Measurements from ENCODE around the gene AACS.
A peak's percentile ranks its signal among the peaks of the same experiment; 100 is the strongest.
"Not testable (repeated sequence)": the region's sequence is repeated elsewhere in the genome, so short reads cannot be mapped to it uniquely, and the experiment has no call there.

AACS gene

GRCh38 chr12:125061229-125061628, 4.0 kb upstream of the AACS start:
- DNase-seq, result no peak

DNA sequence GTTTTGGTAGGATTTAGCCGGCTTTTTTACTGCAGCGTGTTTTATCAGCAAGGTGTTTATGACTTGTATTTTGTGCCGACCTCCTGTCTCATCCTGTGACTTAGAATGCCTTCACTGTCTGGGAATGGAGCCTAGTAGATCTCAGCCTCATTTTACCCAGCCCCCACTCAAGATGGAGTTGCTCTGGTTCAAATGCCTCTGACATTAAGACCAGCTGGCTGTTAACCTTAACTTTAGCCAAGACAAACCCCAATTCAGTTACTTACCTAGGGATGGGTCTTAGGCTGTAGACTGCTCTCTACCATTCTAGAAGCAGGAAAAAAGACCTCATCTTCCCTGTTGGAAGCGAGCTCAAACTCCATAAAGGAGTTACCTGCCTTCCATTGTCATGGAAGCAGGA, 1.7 kb upstream of the AACS start:
- DNase-seq, result not testable (repeated sequence)

DNA sequence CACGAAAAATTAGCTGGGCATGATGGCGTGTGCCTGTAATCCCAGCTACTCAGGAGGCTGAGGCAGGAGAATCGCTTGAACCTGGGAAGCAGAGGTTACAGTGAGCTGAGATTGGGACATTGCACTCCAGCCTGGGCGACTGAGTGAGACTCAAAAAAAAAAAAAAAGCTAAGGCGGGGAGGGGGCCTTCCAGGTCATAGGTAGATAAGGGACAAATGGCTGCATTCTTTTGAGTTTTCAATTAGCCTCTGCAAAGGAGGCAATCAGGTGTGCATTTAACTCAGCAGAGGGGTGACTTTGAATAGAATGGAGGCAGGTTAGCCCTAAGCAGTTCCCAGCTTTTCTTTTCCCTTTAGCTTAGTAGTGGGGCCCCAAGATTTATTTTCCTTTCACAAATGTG, 743 bp upstream of the AACS start:
- peak; percentile 32 for DNase-seq

DNA sequence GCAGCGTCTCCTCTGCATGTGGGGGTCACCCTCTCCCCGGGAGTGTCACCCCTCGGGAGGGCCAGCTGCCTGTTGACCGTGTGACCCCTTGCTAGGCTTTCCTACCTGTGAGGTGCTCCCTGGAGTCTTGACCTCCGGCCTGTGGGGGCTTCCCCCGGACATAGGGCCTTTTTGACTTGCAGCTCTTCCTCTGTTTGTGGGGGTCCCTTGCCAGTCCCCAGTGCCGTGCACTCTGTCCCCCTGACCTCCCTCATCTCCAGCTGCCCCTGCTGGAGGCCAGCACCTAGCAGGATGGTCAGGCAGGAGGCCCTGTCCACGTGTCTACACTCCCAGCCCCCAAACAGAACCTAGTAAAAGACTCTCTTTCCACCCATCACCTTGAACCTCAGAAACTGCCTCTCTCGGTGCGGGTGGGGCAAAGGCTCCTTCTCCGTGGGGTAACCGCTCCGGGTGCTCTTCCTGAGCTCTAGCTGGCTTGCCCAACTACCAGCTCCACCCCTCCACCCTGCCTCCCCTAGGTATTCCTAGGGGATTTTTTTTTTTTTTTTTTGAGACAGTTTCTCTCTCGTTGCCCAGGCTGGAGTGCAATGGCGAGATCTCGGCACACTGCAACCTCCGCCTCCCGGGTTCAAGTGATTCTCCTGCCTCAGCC, 810 bp downstream of the AACS start:
- DNase-seq, result no peak

DNA sequence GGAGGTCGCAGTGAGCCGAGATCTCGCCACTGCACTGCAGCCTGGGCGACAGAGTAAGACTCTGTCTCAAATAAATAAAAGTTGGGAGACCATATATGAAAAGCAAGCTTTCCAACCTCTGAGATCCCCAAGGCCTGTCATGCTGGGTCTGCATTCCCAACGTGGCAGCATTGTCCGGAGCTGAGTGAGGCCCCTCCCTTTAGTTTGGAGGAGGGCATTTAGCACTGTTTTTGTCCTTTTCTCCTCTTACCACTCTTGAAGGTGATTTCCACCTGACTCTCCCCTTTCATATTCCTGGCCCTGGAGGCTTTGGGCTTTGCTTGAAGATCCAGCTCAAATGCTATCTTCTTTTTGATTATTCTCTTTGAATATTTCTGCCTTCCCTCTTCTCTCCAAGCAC, 3.2 kb downstream of the AACS start:
- DNase-seq, result no peak

DNA sequence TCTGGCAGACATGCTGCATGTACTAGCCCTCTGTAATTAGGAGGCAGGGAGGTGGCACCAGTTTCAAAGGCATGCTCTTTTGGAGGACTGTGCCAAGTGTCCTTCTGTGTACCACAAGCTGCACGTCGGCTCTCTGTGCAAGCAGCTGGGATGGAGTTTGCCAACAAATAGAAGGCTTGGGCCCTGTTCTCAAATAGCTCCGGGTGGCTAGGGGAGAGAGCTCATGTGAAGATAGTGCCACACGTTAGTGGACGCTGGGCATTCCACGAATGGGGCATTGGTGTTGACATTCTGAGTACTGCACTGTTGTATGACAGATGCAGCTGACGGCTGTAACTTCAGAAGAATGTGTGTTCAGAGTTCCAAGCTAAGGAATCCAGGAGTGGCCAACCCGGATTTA, 4.4 kb downstream of the AACS start:
- DNase-seq, result no peak

DNA sequence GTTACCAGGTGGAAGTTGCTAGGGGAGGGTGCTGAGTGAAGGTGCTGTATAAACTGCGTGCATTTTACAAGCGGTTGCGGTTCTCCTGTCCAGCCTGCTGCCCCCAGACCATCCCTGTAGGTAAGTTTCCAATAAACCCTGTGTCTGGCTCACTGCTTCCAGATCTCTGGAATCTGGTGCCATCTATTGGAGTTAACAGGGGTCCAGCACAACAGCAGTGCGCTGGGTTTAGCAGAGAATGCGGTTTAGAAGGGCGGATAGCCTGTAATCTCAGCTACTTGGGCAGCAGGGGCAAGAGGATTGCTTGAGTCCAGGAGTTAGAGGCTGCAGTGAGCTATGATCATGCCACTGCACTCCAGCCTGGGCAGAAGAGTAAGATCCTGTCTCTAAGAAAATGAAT, 4.9 kb downstream of the AACS start:
- DNase-seq, result no peak

GRCh38 chr12:125070661-125071390, 5.6 kb downstream of the AACS start:
- no peak for DNase-seq

GRCh38 chr12:125071456-125071855, 6.2 kb downstream of the AACS start:
- no peak for DNase-seq

- no peak for DNase-seq
These were observed 7.3 kb downstream of the AACS start for GRCh38 chr12:125072496-125072895.

- not testable (repeated sequence) for DNase-seq
These were observed 9.1 kb downstream of the AACS start for GRCh38 chr12:125074294-125074693.

GRCh38 chr12:125076103-125076502, 10.9 kb downstream of the AACS start:
- no peak for DNase-seq

DNA sequence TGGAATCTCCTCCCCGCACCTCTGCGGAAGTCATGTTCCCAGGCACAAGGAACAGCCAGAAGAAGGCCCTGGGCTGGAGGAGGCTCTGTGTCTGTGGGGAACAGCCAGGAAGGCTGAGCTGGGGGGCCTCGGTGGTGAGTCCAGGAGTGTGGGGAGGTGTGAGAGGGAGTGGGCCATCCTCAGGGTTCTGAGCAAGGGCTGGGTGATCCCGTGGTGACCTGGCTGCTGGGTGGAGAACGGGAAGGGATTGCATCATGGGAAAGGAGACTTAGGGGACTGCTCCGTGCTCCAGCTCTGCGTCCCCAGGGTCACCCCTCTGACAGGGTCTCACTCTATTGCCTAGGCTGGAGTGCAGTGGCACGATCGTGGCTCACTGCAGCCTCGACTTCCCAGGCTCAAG, 13.8 kb downstream of the AACS start:
- DNase-seq, result no peak

- DNase-seq, result no peak
These were observed 14.7 kb downstream of the AACS start for GRCh38 chr12:125079648-125080645.

DNA sequence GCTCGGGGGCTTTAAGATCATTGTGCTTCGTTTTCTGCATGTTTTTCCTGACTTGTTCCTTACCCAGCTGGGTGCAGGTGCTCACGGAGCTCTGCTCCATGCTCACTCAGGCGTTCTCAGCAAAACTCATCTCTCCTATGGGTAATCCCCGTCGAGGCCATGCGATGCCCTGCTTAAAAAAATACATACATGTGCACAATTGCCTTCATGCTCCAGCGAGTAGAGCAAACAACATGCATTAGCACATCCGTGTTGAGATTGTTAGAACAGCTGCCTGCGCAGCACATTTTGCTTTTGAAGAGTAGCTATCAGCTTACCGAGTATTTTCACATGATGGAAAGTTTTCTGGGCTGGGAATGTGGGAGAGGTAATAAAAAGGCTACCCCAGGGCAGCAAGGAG, 16.2 kb downstream of the AACS start:
- DNase-seq, result peak; percentile 97

GRCh38 chr12:125083072-125083471, 17.8 kb downstream of the AACS start:
- DNase-seq, result no peak

DNA sequence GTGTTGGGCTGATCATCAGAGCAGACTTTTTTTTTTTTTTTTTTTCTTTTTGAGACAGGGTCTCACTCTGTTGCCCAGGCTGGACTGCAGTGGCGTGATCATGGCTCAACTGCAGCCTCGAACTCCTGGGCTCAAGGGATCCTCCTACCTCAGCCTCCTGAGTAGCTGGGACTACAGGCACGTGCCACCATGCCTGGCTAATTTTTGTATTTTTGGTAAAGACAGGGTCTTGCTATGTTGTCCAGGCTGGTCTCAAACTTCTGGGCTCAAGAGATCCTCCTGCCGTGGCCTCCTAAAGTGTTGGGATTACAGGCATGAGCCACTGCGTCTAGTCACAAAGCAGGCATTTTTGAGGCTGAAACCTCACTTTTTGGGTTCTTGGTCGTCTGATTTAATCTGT, 23.0 kb downstream of the AACS start:
- not testable (repeated sequence) for DNase-seq

DNA sequence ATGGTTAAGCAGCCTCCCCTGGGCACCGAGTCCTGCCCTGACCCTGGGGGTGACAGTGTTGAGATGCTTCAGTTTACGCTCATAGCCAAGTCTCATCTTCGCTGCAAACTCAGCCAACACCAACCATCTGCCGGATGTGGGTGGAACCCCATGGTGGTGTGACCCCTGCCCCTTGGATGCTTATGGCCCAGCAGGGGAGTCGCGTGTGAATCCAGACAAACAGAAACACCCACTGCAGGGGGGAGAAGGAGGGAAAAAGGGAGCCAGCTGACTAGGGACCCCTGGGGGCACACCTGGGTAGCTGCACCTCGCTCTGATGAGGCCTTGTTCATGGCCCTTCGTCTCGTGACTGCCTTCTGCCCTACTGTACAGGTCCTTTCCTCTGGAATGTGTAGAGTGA, 23.8 kb downstream of the AACS start:
- no peak for DNase-seq

- DNase-seq, result no peak
These were observed 24.4 kb downstream of the AACS start for GRCh38 chr12:125089626-125090025.

- no peak for DNase-seq
These were observed 25.2 kb downstream of the AACS start for GRCh38 chr12:125090437-125090836.

DNA sequence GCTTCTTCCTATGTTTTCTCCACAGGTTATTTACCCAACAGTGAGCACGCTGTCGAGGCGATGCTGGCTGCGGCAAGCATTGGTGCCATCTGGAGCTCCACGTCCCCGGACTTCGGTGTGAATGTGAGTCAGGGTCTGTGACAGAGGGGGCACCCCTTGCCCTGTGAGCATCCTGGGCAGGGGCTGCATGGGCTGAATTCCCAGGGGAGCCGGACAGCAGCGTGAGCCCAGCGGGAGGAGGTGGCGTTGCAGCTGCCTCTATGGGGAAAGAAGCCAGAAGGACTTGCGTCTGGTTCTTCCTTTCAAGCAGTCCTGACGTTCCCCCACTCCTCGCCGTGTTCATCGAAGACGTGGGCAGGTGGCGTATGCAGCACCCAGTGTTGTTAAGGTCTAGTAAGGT, 26.2 kb downstream of the AACS start:
- no peak for DNase-seq

- no peak for DNase-seq
These were observed 27.1 kb downstream of the AACS start for GRCh38 chr12:125092108-125092871.

Data from NCI-H1105 treated with DMSO at 0.1 percent for 48 hours (cell line).